HFF-Myc (cell line): ENCODE measurements around the gene CCK.

Experiments used
- DNase-seq: peaks from one replicate; pipeline ENCODE4 v3.0.0-alpha.2; 2011; ENCODE audit warnings: low read depth; ENCODE audit errors: extremely low read depth
- H3K4me3 ChIP-seq: replicated peaks from 2 replicates; pipeline ENCODE4 v1.5.1; 2011; ENCODE audit warnings: low read depth, mild to moderate bottlenecking, control low read depth, low read length
- TF ChIP-seq, protein P1 (sequence below): IDR thresholded peaks from 2 replicates; pipeline ENCODE4 v1.5.1; 2012; ENCODE audit warnings: mild to moderate bottlenecking, low read depth, low read length, control low read depth; ENCODE audit errors: missing control alignments

CCK gene

DNA sequence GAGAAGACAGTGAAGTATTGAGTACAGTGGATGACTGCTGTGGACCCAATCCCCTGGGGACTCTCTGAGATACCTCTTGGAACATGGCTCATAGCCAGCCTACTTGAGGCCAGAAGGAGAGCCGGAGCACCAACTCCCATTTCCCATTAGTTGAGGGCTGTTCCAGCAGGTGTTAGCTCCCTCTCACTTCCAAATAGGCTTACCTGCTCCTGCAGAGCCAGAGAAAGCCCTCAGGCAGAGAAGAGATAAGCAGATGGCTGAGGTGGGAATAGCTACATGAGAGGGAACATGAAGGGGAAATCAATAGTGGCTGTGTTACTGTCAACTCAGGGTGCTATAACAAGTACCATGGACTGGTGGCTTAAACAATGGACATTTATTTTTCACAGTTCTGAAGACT, 4.6 kb upstream of the CCK start:
- DNase-seq: no peak
- TF ChIP-seq, protein P1, sequence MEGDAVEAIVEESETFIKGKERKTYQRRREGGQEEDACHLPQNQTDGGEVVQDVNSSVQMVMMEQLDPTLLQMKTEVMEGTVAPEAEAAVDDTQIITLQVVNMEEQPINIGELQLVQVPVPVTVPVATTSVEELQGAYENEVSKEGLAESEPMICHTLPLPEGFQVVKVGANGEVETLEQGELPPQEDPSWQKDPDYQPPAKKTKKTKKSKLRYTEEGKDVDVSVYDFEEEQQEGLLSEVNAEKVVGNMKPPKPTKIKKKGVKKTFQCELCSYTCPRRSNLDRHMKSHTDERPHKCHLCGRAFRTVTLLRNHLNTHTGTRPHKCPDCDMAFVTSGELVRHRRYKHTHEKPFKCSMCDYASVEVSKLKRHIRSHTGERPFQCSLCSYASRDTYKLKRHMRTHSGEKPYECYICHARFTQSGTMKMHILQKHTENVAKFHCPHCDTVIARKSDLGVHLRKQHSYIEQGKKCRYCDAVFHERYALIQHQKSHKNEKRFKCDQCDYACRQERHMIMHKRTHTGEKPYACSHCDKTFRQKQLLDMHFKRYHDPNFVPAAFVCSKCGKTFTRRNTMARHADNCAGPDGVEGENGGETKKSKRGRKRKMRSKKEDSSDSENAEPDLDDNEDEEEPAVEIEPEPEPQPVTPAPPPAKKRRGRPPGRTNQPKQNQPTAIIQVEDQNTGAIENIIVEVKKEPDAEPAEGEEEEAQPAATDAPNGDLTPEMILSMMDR: no peak
- no peak overlapping the region for H3K4me3 ChIP-seq

- no peak for DNase-seq
- H3K4me3 ChIP-seq: no peak overlapping the region
- TF ChIP-seq, protein P1: no peak
These were observed 3.7 kb upstream of the CCK start for GRCh38 chr3:42269647-42270046.

GRCh38 chr3:42267878-42268277, 1.9 kb upstream of the CCK start:
- H3K4me3 ChIP-seq: no peak overlapping the region
- TF ChIP-seq, protein P1: no peak
- DNase-seq: no peak

DNA sequence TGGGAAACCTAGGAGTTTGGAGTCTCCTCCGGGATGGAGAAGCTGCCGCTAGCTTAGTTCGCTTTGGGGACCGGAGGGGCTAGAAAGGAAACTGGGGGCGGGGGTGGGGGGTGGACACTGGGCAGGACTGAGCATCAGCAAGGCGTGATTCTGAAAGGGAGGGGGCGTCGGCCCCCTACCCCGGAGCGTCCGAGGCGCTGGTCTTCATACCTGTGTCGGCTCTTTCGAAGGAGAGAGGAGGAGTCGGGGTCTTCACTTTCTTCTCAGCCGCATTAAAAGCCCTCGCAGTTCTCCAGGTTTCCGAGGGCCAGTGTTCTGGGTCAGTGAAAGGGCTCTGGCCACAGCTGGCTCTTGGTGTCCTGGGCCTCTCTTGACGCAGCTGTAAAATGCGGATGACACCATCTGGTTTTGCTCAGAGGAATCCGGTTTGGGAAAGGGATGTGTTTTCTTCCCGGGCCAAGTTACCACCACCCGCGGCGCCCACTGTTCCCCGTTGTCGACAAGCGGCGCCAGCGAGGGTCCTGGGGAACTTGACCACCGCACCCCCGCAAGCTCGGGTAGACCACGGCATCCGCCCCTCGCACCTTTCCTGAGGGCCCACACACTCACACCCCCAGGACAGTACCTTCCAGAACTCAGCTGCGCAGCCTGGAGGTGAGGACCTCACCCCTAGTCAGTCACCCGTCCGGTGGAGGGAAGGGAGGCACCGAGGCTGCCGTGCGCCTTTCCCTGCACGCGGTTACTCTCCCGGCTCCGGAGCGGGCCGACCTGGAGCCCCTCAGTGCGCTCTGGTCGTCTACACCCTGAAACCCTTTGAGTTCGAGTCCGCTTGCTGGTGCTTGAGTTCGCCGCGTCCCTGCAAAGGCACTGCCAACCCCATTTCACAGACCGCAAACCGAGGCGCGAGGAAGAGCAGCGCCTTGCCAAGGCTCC, 660 bp downstream of the CCK start:
- TF ChIP-seq, protein P1: no peak
- DNase-seq: no peak
- H3K4me3 ChIP-seq: no peak overlapping the region

DNA sequence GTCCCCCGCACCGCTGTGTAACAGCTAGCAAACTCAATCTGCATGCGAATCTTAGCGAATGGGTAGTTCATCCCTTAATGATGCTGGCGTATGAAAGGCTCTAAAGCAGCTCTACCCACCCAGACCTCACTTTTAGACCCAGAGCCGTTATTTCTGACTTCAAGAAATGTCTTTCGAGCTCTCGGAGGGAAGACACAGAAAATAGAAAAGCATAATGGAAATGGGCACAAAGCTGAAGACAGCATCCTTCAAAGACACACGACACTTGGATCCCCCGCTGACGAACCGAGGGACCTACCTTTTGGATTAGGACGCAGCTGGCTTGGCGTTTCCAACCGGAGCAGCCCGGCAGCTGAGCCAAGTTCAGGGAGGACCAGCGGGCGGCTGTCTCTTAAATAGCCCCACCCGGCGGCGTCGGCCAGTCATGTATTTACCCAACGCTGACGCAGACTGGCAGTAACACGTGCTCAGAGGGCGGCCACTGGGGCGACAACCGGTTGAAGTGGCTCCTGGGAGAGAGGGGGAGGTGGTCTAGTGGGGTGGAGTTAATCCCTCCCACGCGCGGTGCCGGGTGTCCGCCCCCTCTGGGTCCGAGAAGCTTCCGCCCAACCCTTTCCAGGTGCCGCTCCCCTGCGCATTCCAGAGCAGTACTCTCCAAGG, 1.5 kb downstream of the CCK start:
- DNase-seq: no peak
- TF ChIP-seq, protein P1: no peak
- no peak overlapping the region for H3K4me3 ChIP-seq

GRCh38 chr3:42263354-42264346, 2.3 kb downstream of the CCK start:
- TF ChIP-seq, protein P1: no peak
- no peak overlapping the region for H3K4me3 ChIP-seq
- no peak for DNase-seq
